ENCODE results near the gene TCHP.

GRCh38 chr12:109919456-109919855 lies 19.4 kb downstream of the TCHP start:
- TF ChIP-seq, protein P1, sequence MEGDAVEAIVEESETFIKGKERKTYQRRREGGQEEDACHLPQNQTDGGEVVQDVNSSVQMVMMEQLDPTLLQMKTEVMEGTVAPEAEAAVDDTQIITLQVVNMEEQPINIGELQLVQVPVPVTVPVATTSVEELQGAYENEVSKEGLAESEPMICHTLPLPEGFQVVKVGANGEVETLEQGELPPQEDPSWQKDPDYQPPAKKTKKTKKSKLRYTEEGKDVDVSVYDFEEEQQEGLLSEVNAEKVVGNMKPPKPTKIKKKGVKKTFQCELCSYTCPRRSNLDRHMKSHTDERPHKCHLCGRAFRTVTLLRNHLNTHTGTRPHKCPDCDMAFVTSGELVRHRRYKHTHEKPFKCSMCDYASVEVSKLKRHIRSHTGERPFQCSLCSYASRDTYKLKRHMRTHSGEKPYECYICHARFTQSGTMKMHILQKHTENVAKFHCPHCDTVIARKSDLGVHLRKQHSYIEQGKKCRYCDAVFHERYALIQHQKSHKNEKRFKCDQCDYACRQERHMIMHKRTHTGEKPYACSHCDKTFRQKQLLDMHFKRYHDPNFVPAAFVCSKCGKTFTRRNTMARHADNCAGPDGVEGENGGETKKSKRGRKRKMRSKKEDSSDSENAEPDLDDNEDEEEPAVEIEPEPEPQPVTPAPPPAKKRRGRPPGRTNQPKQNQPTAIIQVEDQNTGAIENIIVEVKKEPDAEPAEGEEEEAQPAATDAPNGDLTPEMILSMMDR (IDR thresholded peaks at IDR 0.05; ENCODE audit: low read depth, low read length): no peak
- no peak for TF ChIP-seq EZH2phosphoT487 (IDR thresholded peaks at IDR 0.05; ENCODE audit: low read depth)
